H1 (cell line): Measurements from ENCODE around the gene NDUFB6.

Source experiments
- BRCA1 ChIP-seq: IDR thresholded peaks from 2 replicates; pipeline ENCODE4 v1.6.1; 2012; ENCODE audit warnings: low read depth, low read length, improper control_type of control experiment
- EP300 ChIP-seq, 2 experiments: IDR thresholded peaks; 1 replicate in 1 of 2; 2 replicates in 1 of 2; pipeline ENCODE4 v1.6.1; 2011 to 2012; ENCODE audit warnings: low read depth in 2 of 2, low read length in 2 of 2, mild to moderate bottlenecking in 2 of 2, borderline replicate concordance in 1 of 2, inconsistent platforms in 1 of 2, moderate library complexity in 1 of 2
- EZH2 ChIP-seq: fragments of 200-600 bp; sonication (generic); IDR thresholded peaks from 2 replicates; pipeline ENCODE4 v1.7.1; 2012; ENCODE audit warnings: low read depth, mild to moderate bottlenecking, moderate library complexity, low read length, inconsistent platforms; ENCODE audit not compliant: severe bottlenecking
- GTF2F1 ChIP-seq: IDR thresholded peaks from 2 replicates; pipeline ENCODE4 v1.6.1; 2012; ENCODE audit warnings: low read depth, low read length, improper control_type of control experiment, borderline replicate concordance
- PHF8 ChIP-seq: fragments of 200-600 bp; sonication (generic); conservative IDR thresholded peaks from 2 replicates; pipeline ENCODE4 v1.7.1; 2012; ENCODE audit warnings: low read depth, mild to moderate bottlenecking, inconsistent platforms, low read length, moderate library complexity
- SP2 ChIP-seq: IDR thresholded peaks from 2 replicates; pipeline ENCODE4 v1.6.1; 2012; ENCODE audit warnings: mild to moderate bottlenecking, low read length, inconsistent platforms
- SP4 ChIP-seq: IDR thresholded peaks from 2 replicates; pipeline ENCODE4 v1.6.1; 2012; ENCODE audit warnings: low read length, inconsistent platforms
- TF ChIP-seq, protein P1 (sequence below), 3 experiments: IDR thresholded peaks; 1 replicate in 2 of 3; 2 replicates in 1 of 3; pipeline versions ENCODE4 v1.5.1 to v1.6.1; 2011; ENCODE audit warnings: low read length in 3 of 3, mild to moderate bottlenecking in 3 of 3, inconsistent platforms in 2 of 3, low read depth in 1 of 3, moderate library complexity in 1 of 3; ENCODE audit not compliant: insufficient read depth in 1 of 3; ENCODE audit errors: control extremely low read depth in 1 of 3

DNA sequence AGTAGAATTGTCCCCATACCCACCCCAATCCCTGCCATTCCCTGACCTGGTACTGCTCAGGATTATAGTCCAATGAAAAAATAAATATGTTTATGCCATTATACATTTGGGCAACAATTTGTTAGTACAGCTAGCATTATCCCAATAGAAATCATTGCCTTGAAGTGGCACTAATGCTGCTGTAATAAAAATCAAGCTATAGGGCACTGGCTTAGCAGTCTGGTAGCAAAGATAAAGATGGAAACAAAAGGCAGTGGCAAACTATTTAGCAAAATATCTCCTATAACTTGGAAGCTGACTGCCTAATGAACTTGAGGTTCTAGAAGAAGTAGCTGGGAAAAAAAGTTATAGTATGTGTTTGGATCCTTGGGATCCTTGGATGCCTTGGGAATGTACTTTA lies 18.4 kb downstream of the NDUFB6 start:
- TF ChIP-seq EP300 (IDR thresholded peaks at IDR 0.05; ENCODE audit: borderline replicate concordance in 1 of 2, low read depth in 2 of 2, low read length in 2 of 2) (no peak), PHF8 (no peak), GTF2F1 (no peak), SP2 (no peak), EZH2 (no peak), SP4 (no peak), BRCA1 (no peak)
- TF ChIP-seq, protein P1, sequence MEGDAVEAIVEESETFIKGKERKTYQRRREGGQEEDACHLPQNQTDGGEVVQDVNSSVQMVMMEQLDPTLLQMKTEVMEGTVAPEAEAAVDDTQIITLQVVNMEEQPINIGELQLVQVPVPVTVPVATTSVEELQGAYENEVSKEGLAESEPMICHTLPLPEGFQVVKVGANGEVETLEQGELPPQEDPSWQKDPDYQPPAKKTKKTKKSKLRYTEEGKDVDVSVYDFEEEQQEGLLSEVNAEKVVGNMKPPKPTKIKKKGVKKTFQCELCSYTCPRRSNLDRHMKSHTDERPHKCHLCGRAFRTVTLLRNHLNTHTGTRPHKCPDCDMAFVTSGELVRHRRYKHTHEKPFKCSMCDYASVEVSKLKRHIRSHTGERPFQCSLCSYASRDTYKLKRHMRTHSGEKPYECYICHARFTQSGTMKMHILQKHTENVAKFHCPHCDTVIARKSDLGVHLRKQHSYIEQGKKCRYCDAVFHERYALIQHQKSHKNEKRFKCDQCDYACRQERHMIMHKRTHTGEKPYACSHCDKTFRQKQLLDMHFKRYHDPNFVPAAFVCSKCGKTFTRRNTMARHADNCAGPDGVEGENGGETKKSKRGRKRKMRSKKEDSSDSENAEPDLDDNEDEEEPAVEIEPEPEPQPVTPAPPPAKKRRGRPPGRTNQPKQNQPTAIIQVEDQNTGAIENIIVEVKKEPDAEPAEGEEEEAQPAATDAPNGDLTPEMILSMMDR (IDR thresholded peaks at IDR 0.05; ENCODE audit: control extremely low read depth in 1 of 3, insufficient read depth in 1 of 3, low read depth in 1 of 3, low read length in 3 of 3), result no peak
